SK-N-SH (cell line): Measurements from ENCODE around the gene ZDHHC11B. TPM values are rescaled to one million over a fixed set of nuclear protein-coding genes. Genes with fewer than 3 reads are reported as not detected.

Experiments used
- CTCF ChIA-PET: fragments of 300-600, 350-600 bp; formaldehyde crosslinking; extraction: SDS; loops from one replicate; lab custom pipeline; 2021; lab: Yijun Ruan, JAX
- POLR2A ChIA-PET: fragments of 350-600 bp; sonication (Branson Sonifier 250); formaldehyde crosslinking; extraction: SDS; loops from one replicate; lab custom pipeline; 2020; ENCODE audit warnings: antibody characterized with exemption, inconsistent platforms; lab: Yijun Ruan, JAX
- DNase-seq: peaks from one replicate; pipeline ENCODE4 v3.0.0; 2012
- H2AFZ ChIP-seq: fragments of 200-600 bp; sonication (generic); 2 replicates; pipeline ENCODE4 v1.8.1; 2016; ENCODE audit warnings: antibody characterized with exemption, mild to moderate bottlenecking, low read depth
- H3F3A ChIP-seq: fragments of 200-600 bp; sonication (generic); replicated peaks from 2 replicates; pipeline ENCODE3; 2016; ENCODE audit warnings: antibody characterized with exemption, mild to moderate bottlenecking; ENCODE audit not compliant: insufficient read depth
- H3K27ac ChIP-seq, 2 experiments: fragments of 200-500 bp in 1 of 2; fragments of 200-600 bp in 1 of 2; sonication (Bioruptor generic) in 1 of 2; sonication (generic), shearing (Covaris generic) in 1 of 2; 2 replicates each; pipeline versions ENCODE4 v1.5.1 to v1.6.1; 2014 to 2016; ENCODE audit warnings: low read depth in 2 of 2, inconsistent platforms in 1 of 2, low read length in 1 of 2, mild to moderate bottlenecking in 1 of 2, mixed read lengths in 1 of 2
- H3K27me3 ChIP-seq: fragments of 200-600 bp; sonication (generic), shearing (Covaris generic); 2 replicates; pipeline ENCODE4 v1.6.1; 2016; ENCODE audit warnings: mixed run types; ENCODE audit not compliant: insufficient read depth
- H3K36me3 ChIP-seq, 2 experiments: fragments of 200-500 bp in 1 of 2; fragments of 200-600 bp in 1 of 2; sonication (Bioruptor generic) in 1 of 2; sonication (generic) in 1 of 2; replicated peaks in 1 of 2; 2 replicates each; pipeline versions ENCODE3 to v1.5.1; 2014 to 2016; ENCODE audit warnings: low read length in 1 of 2, mild to moderate bottlenecking in 1 of 2; ENCODE audit not compliant: insufficient read depth in 2 of 2, control insufficient read depth in 1 of 2
- H3K4me1 ChIP-seq, 2 experiments: fragments of 200-500 bp in 1 of 2; fragments of 200-600 bp in 1 of 2; sonication (Bioruptor generic) in 1 of 2; sonication (generic), shearing (Covaris generic) in 1 of 2; 2 replicates each; pipeline versions ENCODE4 v1.5.1 to v1.6.1; 2014 to 2016; ENCODE audit warnings: low read depth in 1 of 2, low read length in 1 of 2, mixed run types in 1 of 2; ENCODE audit not compliant: insufficient read depth in 2 of 2, control insufficient read depth in 1 of 2
- H3K4me2 ChIP-seq: fragments of 200-600 bp; sonication (generic), shearing (Covaris generic); 2 replicates; pipeline ENCODE4 v1.6.1; 2017; ENCODE audit warnings: mixed run types
- H3K4me3 ChIP-seq, 2 experiments: fragments of 200-500 bp in 1 of 2; fragments of 200-600 bp in 1 of 2; sonication (Bioruptor generic) in 1 of 2; sonication (generic), shearing (Covaris generic) in 1 of 2; 2 replicates each; pipeline versions ENCODE4 v1.5.1 to v1.8.1; 2014 to 2016; ENCODE audit warnings: low read depth in 2 of 2, inconsistent platforms in 1 of 2, low read length in 1 of 2, mild to moderate bottlenecking in 1 of 2, mixed read lengths in 1 of 2, moderate library complexity in 1 of 2
- H3K79me2 ChIP-seq: fragments of 200-600 bp; sonication (generic); 2 replicates; pipeline ENCODE4 v1.8.1; 2017; ENCODE audit warnings: mild to moderate bottlenecking; ENCODE audit not compliant: insufficient read depth
- H3K9ac ChIP-seq: fragments of 200-600 bp; sonication (generic); 2 replicates; pipeline ENCODE4 v1.6.1; 2017; ENCODE audit warnings: mixed run types
- H3K9me2 ChIP-seq: fragments of 200-600 bp; sonication (generic); 2 replicates; pipeline ENCODE4 v1.6.1; 2017; ENCODE audit warnings: mixed run types
- H3K9me3 ChIP-seq: fragments of 200-600 bp; sonication (generic); 2 replicates; pipeline ENCODE4 v1.6.1; 2017; ENCODE audit warnings: mixed run types, mild to moderate bottlenecking, moderate library complexity
- H4K20me1 ChIP-seq: fragments of 200-600 bp; sonication (generic); 2 replicates; pipeline ENCODE4 v1.6.1; 2017; ENCODE audit warnings: mild to moderate bottlenecking, mixed run types; ENCODE audit not compliant: insufficient read depth
- CHD2 ChIP-seq: fragments of 150-350 bp; IDR thresholded peaks from 2 replicates; pipeline ENCODE4 v1.6.1; 2018; ENCODE audit warnings: low read length; ENCODE audit not compliant: partially characterized antibody
- ELF1 ChIP-seq: IDR thresholded peaks from 2 replicates; pipeline ENCODE4 v1.4.0; 2012
- EZH2phosphoT487 ChIP-seq: fragments of 200-600 bp; sonication (generic); IDR thresholded peaks from 2 replicates; pipeline ENCODE4 v1.6.1; 2017; ENCODE audit warnings: low read depth, mixed run types, mild to moderate bottlenecking, antibody characterized with exemption, moderate library complexity, borderline replicate concordance
- FOSL2 ChIP-seq: IDR thresholded peaks from 2 replicates; pipeline ENCODE4 v1.4.0; 2012; ENCODE audit warnings: low read depth, mild to moderate bottlenecking, moderate library complexity, borderline replicate concordance
- FOXJ3 ChIP-seq: sonication (generic); formaldehyde crosslinking; IDR thresholded peaks from 2 replicates; pipeline ENCODE4 v1.5.1; 2020; ENCODE audit warnings: mild to moderate bottlenecking, missing genetic modification reagents
- FOXM1 ChIP-seq: IDR thresholded peaks from 2 replicates; pipeline ENCODE4 v1.4.0; 2012; ENCODE audit warnings: low read depth, mild to moderate bottlenecking
- GATA2 ChIP-seq: sonication (generic); formaldehyde crosslinking; IDR thresholded peaks from 2 replicates; pipeline ENCODE4 v1.5.0; 2020; ENCODE audit warnings: mild to moderate bottlenecking, missing genetic modification reagents
- JUND ChIP-seq: IDR thresholded peaks from 2 replicates; pipeline ENCODE4 v1.4.0; 2012
- NFIC ChIP-seq: IDR thresholded peaks from 2 replicates; pipeline ENCODE4 v1.4.0; 2012; ENCODE audit warnings: borderline replicate concordance
- NRF1 ChIP-seq: IDR thresholded peaks from 2 replicates; pipeline ENCODE4 v1.6.1; 2012; ENCODE audit warnings: low read depth, mild to moderate bottlenecking, low read length
- POLR2AphosphoS5 ChIP-seq: IDR thresholded peaks from 2 replicates; pipeline ENCODE4 v1.6.1; 2012; ENCODE audit warnings: low read depth, low read length
- RXRA ChIP-seq: IDR thresholded peaks from 2 replicates; pipeline ENCODE4 v1.4.0; 2012; ENCODE audit warnings: low read depth, mild to moderate bottlenecking, borderline replicate concordance
- SMC3 ChIP-seq: IDR thresholded peaks from 2 replicates; pipeline ENCODE4 v1.6.1; 2012; ENCODE audit warnings: low read depth, low read length, improper control_type of control experiment
- TAF1 ChIP-seq: IDR thresholded peaks from 2 replicates; pipeline ENCODE4 v1.6.1; 2012; ENCODE audit warnings: low read depth, mild to moderate bottlenecking, low read length, moderate library complexity, borderline replicate concordance
- TCF12 ChIP-seq: IDR thresholded peaks from 2 replicates; pipeline ENCODE4 v1.4.0; 2012
- TEAD4 ChIP-seq: IDR thresholded peaks from 2 replicates; pipeline ENCODE4 v1.4.0; 2012; ENCODE audit warnings: mild to moderate bottlenecking, borderline replicate concordance; ENCODE audit not compliant: insufficient read depth
- USF1 ChIP-seq: IDR thresholded peaks from 2 replicates; pipeline ENCODE4 v1.4.0; 2012; ENCODE audit warnings: low read depth, borderline replicate concordance
- USF2 ChIP-seq: fragments of 150-350 bp; IDR thresholded peaks from 2 replicates; pipeline ENCODE4 v1.6.1; 2017; ENCODE audit warnings: antibody characterized with exemption, low read length, low read depth, borderline replicate concordance
- YY1 ChIP-seq: IDR thresholded peaks from 2 replicates; pipeline ENCODE4 v1.4.0; 2012; ENCODE audit warnings: low read depth, mild to moderate bottlenecking
- WGBS: methylation state at CpG from one replicate; pipeline ENCODE4 v1.1.6; 2017; ENCODE audit warnings: low lambda C conversion rate; 5-methylcytosine and 5-hydroxymethylcytosine counted together
- polyA plus RNA-seq, 3 experiments: library from polyadenylated mRNA; depleted of rRNA; stranded (reverse); fragments of >200 nt; gene quantifications; 2 replicates each; pipeline ENCODE4 v1.2.3, GENCODE V29; 2012
- TF ChIP-seq, protein P1 (sequence below): IDR thresholded peaks from 2 replicates; pipeline ENCODE4 v1.6.1; 2012; ENCODE audit warnings: mild to moderate bottlenecking, low read depth, low read length, moderate library complexity

ZDHHC11B gene
- polyA plus RNA-seq, 1 of the 3 experiments (the other 2 are of a cell fraction), result not detected

DNA sequence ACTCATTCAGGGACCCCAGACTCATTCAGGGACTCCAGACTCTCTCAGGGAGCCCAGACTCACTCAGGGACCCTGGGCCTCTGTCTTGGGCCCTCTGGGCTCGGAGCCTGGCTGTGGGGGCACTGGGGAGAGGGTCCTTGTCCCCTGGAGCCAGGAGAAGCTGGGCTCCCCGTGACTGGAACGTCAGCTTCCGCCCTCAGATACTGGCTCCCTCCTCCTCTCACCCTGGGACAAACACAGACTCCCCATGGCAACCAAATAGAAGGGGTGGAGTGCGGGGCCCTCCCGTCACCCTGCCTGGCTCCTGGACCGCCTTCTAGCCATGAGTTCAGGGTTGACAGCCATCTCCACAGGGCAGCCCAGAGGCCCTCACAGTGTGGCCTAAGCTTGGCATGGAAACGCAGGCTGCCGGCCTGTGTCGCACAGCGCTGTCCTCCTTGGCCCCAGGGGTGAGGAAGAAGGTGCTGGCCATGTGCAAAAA, 27.6 kb downstream of the ZDHHC11B start:
- WGBS, result 43% methylated on average over 7 of the region's 11 CpGs
- Histone ChIP-seq H3K27me3 (no peaks in the 10 kb centered on the region; the same call in 1 of the 2 replicates), H3K79me2 (no peaks in the 10 kb centered on the region), H3K27ac (no peak overlapping the region), H4K20me1 (no peaks in the 10 kb centered on the region), H3K9me3 (no peaks in the 10 kb centered on the region), H3K4me1 (peaks cover 0 to 14% of the 10 kb centered on the region in 2 experiments; a peak in 1 of 4 replicates), H2AFZ (no peak overlapping the region), H3K9ac (no peak overlapping the region), H3K4me2 (no peak overlapping the region), H3K4me3 (no peak overlapping the region), H3K9me2 (no peaks in the 10 kb centered on the region), H3K36me3 (no peaks in the 10 kb centered on the region), H3F3A (no peaks in the 10 kb centered on the region)
- POLR2A ChIA-PET, result no interaction called here
- DNase-seq, result peak; percentile 55
- TF ChIP-seq TEAD4 (no peak), YY1 (no peak), JUND (no peak), TAF1 (no peak), USF1 (no peak), GATA2 (CRISPR knock-in tag) (no peak), NFIC (no peak), FOSL2 (no peak)
- TF ChIP-seq, protein P1, sequence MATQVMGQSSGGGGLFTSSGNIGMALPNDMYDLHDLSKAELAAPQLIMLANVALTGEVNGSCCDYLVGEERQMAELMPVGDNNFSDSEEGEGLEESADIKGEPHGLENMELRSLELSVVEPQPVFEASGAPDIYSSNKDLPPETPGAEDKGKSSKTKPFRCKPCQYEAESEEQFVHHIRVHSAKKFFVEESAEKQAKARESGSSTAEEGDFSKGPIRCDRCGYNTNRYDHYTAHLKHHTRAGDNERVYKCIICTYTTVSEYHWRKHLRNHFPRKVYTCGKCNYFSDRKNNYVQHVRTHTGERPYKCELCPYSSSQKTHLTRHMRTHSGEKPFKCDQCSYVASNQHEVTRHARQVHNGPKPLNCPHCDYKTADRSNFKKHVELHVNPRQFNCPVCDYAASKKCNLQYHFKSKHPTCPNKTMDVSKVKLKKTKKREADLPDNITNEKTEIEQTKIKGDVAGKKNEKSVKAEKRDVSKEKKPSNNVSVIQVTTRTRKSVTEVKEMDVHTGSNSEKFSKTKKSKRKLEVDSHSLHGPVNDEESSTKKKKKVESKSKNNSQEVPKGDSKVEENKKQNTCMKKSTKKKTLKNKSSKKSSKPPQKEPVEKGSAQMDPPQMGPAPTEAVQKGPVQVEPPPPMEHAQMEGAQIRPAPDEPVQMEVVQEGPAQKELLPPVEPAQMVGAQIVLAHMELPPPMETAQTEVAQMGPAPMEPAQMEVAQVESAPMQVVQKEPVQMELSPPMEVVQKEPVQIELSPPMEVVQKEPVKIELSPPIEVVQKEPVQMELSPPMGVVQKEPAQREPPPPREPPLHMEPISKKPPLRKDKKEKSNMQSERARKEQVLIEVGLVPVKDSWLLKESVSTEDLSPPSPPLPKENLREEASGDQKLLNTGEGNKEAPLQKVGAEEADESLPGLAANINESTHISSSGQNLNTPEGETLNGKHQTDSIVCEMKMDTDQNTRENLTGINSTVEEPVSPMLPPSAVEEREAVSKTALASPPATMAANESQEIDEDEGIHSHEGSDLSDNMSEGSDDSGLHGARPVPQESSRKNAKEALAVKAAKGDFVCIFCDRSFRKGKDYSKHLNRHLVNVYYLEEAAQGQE, result no peak
- CTCF ChIA-PET, result interaction anchor here (1.9 to 2.1 kb wide), 2 partner anchors 87 kb away, joined by 4 to 7 read pairs; no protein-coding TSS in a partner anchor

GRCh38 chr5:756171-756570, 28.4 kb downstream of the ZDHHC11B start:
- Histone ChIP-seq H3K9me3 (no peaks in the 10 kb centered on the region), H3K4me1 (peaks cover 0 to 14% of the 10 kb centered on the region in 2 experiments; a peak in 1 of 4 replicates), H3K9ac (no peak overlapping the region), H3K27ac (no peak overlapping the region), H3K9me2 (no peaks in the 10 kb centered on the region), H4K20me1 (no peaks in the 10 kb centered on the region), H3K4me3 (no peak overlapping the region), H3K27me3 (no peaks in the 10 kb centered on the region; the same call in 1 of the 2 replicates), H3K79me2 (no peaks in the 10 kb centered on the region), H3K36me3 (no peaks in the 10 kb centered on the region), H3K4me2 (no peak overlapping the region), H2AFZ (no peak overlapping the region), H3F3A (no peaks in the 10 kb centered on the region)
- WGBS, result 29% methylated on average over 7 of the region's 10 CpGs
- CTCF ChIA-PET, result no interaction called here
- POLR2A ChIA-PET, result no interaction called here
- peak; percentile 14 for DNase-seq
- TF ChIP-seq FOXJ3, result no peak
- no peak for TF ChIP-seq NRF1
- no peak for TF ChIP-seq YY1
- no peak for TF ChIP-seq NFIC
- no peak for TF ChIP-seq USF1
- TF ChIP-seq TCF12, result no peak
- TF ChIP-seq CHD2, result no peak
- TF ChIP-seq POLR2AphosphoS5, result no peak
- TF ChIP-seq FOXM1, result no peak
- TF ChIP-seq SMC3, result no peak
- TF ChIP-seq TEAD4, result no peak
- no peak for TF ChIP-seq ELF1
- TF ChIP-seq EZH2phosphoT487, result no peak
- no peak for TF ChIP-seq FOSL2
- no peak for TF ChIP-seq JUND
- TF ChIP-seq USF2, result no peak
- TF ChIP-seq RXRA, result no peak
